Kidney epithelial cell (primary cell): ENCODE measurements around the gene KIAA0753. TPM values are rescaled to one million over a fixed set of nuclear protein-coding genes. Genes with fewer than 3 reads are reported as not detected.

Experiments
- DNase-seq: peaks from one replicate; pipeline ENCODE4 v3.0.0-alpha.2; 2010; ENCODE audit warnings: low read depth
- H3K27me3 ChIP-seq: 2 replicates; pipeline ENCODE4 v1.6.0; 2011; ENCODE audit warnings: low read length; ENCODE audit not compliant: control insufficient read depth, insufficient read depth
- H3K36me3 ChIP-seq: 2 replicates; pipeline ENCODE4 v1.5.1; 2011; ENCODE audit warnings: low read length; ENCODE audit not compliant: control insufficient read depth, insufficient read depth
- H3K4me3 ChIP-seq: 2 replicates; pipeline ENCODE4 v1.5.1; 2011; ENCODE audit warnings: low read depth, mild to moderate bottlenecking, control low read depth, low read length
- CTCF ChIP-seq: IDR thresholded peaks from 2 replicates; pipeline ENCODE4 v1.5.1; 2011; ENCODE audit warnings: mild to moderate bottlenecking, moderate library complexity, low read length, control low read depth, inconsistent platforms; ENCODE audit not compliant: insufficient read depth, poor library complexity, severe bottlenecking
- total RNA-seq: library from RNA; depleted of rRNA; stranded (reverse); fragments of >200 nt; gene quantifications from 2 replicates; pipeline ENCODE4 v1.2.3, GENCODE V29; 2015

Gene KIAA0753
- total RNA-seq, 1 donor from 2014 or later, result 20.2 TPM

GRCh38 chr17:6541886-6542285, 98.6 kb downstream of the KIAA0753 start:
- H3K27me3 ChIP-seq, result no peaks in the 10 kb centered on the region
- no peak overlapping the region for H3K4me3 ChIP-seq
- no peaks in the 10 kb centered on the region for H3K36me3 ChIP-seq
- no peak for TF ChIP-seq CTCF
- DNase-seq, result no peak

GRCh38 chr17:6539871-6540270, 100.6 kb downstream of the KIAA0753 start:
- TF ChIP-seq CTCF, result no peak
- no peaks in the 10 kb centered on the region for H3K36me3 ChIP-seq

GRCh38 chr17:6536566-6537065, 103.9 kb downstream of the KIAA0753 start:
- Histone ChIP-seq H3K36me3 (no peaks in the 10 kb centered on the region), H3K27me3 (no peaks in the 10 kb centered on the region), H3K4me3 (no peak overlapping the region)
- TF ChIP-seq CTCF, result no peak
- DNase-seq, result no peak

More at GRCh38 chr17:6539871-6540270, 100.6 kb downstream of the KIAA0753 start:
- Histone ChIP-seq H3K27me3 (no peaks in the 10 kb centered on the region), H3K4me3 (no peak overlapping the region)
- DNase-seq, result no peak

GRCh38 chr17:6536053-6536452, 104.5 kb downstream of the KIAA0753 start:
- DNase-seq, result no peak
- H3K27me3 ChIP-seq, result no peaks in the 10 kb centered on the region
- H3K36me3 ChIP-seq, result no peaks in the 10 kb centered on the region
- no peak overlapping the region for H3K4me3 ChIP-seq
- no peak for TF ChIP-seq CTCF

GRCh38 chr17:6534846-6535514, 105.5 kb downstream of the KIAA0753 start:
- H3K27me3 ChIP-seq, result no peaks in the 10 kb centered on the region
- TF ChIP-seq CTCF, result no peak
- no peaks in the 10 kb centered on the region for H3K36me3 ChIP-seq
- no peak for DNase-seq
- H3K4me3 ChIP-seq, result no peak overlapping the region

GRCh38 chr17:6532441-6532885, 108.0 kb downstream of the KIAA0753 start:
- no peak for DNase-seq
- Histone ChIP-seq H3K27me3 (peaks cover 3% of the 10 kb centered on the region), H3K36me3 (no peaks in the 10 kb centered on the region), H3K4me3 (no peak overlapping the region)
- TF ChIP-seq CTCF, result no peak
